Head of caudate nucleus (tissue), 42 donors: ENCODE data around the gene TBC1D16.
A peak's percentile ranks its signal among the peaks of the same experiment; 100 is the strongest.
"Not testable (repeated sequence)": the region's sequence is repeated elsewhere in the genome, so short reads cannot be mapped to it uniquely, and the experiment has no call there.

ENCODE experiments used
- DNase-seq, 42 donors: peaks; one replicate each; pipeline versions ENCODE4 v3.0.0 to v3.0.0-alpha.2; 2020 to 2021; ENCODE audit warnings: mixed read lengths in 7 of 42
- intact Hi-C: fragments of 100-400 bp; cut with DNase I; formaldehyde crosslinking; loops from one replicate; pipeline ENCODE4 v1.15.0; 2022

TBC1D16 gene

DNA sequence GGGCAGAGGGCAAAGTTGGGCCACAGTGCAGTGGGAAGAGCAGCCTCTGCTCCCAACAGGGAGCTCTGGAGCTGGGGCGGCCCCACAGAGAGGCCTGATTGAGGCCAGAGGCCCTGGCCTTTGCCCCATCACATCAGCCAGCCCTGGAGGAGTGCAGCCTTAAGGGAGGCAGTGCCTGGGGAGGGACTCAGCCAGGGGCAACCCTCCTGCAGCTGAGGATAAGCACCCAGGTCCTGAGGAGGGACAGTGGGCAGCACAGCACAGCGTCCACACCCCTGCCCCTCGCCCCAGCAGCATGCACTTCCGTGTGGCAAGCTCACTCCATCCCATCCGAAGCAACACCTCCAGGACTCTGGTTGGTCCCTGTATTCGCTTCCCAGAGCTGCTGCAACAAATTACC lies 134.5 kb downstream of the TBC1D16 start:
- intact Hi-C loops: no loop called here
- peak in 1 of 42 donors; percentile 20 for DNase-seq

DNA sequence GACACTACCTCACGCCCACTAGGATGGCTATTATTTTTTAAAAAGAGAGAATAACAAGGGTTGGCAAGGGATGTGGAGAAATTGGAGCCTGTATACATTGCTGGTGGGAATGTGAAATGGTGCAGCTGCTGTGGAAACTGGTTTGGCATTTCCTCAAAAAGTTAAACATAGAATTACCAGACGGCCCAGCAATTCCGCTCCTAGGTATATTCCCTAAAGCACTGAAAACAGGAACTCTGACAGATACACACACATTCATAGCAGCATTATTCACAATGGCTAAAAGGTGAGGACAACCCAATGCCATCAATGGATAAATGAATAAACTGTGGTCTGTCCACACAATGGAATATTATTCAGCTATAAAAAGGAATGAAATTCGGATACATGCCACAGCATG lies 136.1 kb downstream of the TBC1D16 start:
- no peak for DNase-seq
- intact Hi-C loops: no loop called here

DNA sequence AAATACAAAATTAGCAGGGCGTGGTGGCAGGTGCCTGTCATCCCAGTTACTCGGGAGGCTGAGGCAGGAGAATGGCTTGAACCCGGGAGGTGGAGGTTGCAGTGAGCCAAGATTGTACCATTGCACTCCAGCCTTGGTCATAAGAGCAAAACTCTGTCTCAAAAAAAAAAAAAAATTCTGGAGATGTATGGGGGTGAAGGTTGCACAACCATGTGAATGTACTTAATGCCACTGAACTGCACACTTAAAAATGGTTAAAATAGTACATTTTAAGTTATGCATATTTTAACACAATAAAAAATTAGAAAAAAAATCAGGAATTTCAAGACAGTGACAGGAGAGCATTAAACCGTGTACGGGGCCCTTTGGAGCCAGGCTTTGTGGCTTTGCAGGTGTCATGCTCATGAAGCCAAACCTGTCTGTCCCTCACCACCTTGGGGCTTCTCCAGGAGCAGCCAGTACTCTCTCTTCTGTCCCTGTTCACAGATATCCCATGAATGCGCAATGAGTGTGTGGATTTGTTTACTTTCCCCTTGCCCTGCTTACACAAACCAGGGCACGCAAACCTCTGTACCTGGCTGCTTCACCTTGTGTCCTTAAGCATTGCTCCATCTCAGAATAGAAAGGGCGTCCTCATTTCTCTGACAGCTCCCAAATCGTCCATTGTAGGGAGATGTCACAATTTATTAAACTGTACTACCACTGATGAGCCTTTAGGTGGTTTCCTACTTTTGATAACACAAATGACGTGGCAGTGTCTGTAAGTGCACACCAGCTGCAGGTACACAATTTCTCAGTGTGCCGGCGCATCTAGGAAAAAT lies 138.2 kb downstream of the TBC1D16 start:
- DNase-seq: peak in 1 of 42 donors; percentile 5
- intact Hi-C loops: no loop called here

DNA sequence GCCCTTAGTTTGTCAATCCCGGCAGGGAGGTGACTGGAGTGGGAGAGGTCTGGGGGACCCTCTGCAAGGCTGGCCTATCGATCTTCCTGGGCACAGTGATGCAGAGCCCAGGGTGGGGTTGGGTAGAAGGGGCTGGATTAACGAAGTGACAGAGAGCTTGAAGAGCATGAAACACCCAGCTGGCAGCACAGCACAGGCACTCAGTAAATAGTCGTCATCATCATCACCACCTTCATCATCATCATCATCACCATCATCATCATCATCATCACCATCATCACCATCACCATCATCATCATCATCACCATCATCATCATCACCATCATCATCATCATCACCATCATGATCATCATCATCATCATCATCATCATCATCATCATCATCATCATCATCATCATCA lies 142.2 kb downstream of the TBC1D16 start:
- DNase-seq, intact Hi-C loops: not testable (repeated sequence)

DNA sequence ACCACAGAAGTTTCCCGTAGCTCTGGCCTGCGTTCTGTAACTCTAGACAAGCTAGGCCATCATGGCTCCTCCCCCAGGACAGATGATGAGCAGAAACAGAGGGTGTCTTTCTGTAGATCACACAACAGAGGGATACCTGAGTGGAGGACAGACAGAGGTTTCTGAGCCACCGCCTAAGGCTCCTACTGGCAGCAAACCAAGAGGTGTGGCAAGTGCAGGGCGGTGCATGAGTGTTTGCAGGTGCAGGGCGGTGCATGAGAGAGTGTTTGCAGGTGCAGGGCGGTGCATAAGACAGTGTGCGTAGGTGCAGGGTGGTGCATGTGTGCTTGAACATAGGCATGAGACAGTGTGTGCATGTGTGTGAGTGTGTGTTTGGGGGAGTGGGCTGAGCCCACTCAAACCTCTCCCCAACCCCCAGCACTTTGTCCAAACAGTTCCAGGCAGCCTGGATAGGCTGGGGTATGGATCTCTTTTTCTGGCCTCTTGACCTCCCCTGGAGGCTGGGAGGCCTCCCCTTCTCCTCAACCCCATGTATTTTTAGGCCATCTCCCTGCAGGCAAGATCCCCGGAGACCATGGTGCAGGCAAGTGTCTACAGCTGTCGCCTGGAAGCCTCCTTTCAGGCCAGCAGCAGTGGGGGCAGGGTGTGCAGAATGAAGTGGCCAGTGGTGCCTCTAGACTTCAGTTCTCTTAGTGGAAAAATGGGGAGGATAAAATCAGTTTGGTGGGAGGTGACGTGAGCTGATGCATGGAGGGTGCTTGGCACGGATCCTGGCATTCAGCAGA lies 143.0 kb downstream of the TBC1D16 start:
- DNase-seq: peak in 1 of 42 donors; percentile 22
- intact Hi-C loops: no loop called here

DNA sequence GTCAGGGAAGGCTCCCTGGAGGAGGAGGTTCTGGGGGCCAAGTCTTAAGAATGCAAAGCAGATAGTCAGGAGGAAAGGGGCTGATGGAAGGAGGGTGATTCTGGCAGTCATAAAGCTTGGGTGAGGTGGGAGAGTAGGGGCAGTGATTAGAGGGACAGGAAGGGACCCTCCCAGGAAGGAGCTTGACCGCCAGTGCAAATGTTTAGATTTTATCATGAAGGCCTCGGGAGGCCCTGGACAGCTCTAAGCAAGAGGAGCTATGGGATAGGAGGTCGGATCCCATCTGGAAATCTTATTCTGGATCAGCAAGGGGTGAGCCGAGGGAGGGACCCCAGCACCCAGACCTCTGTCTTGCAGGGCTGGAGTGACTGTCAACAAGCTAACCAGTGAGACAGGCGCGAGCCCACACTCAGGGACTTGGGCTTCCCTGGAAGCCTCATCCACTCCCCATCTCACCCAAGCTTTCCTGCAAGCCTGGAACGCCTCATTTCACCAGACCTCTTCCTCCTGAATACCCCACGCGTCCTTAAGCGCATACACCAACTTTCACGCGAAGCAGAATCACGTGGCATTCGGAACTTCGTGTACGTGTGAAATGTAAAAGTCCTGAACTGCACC lies 144.4 kb downstream of the TBC1D16 start:
- intact Hi-C loops: no loop called here
- peak in 1 of 42 donors; percentile 12 for DNase-seq

DNA sequence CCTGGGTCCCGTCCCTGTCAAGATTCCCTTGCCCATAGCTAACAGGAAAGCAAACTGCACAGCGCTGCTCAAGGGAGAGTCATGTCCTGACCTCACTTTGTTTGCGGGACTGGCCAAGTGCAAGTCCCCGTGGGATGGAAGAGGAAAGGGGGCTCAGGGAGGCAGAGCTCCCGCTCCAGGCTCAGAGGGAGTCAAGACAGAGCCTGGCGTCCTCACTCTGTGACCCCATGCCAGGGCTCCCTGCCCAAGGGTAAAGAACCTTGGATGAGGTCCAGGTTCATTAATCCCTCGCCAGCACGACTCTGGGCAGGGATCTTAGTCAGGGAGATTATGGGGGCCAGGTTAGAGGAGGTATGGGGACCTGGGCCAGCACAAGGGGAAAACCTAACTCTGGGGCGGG lies 145.0 kb downstream of the TBC1D16 start:
- intact Hi-C loops: no loop called here

DNA sequence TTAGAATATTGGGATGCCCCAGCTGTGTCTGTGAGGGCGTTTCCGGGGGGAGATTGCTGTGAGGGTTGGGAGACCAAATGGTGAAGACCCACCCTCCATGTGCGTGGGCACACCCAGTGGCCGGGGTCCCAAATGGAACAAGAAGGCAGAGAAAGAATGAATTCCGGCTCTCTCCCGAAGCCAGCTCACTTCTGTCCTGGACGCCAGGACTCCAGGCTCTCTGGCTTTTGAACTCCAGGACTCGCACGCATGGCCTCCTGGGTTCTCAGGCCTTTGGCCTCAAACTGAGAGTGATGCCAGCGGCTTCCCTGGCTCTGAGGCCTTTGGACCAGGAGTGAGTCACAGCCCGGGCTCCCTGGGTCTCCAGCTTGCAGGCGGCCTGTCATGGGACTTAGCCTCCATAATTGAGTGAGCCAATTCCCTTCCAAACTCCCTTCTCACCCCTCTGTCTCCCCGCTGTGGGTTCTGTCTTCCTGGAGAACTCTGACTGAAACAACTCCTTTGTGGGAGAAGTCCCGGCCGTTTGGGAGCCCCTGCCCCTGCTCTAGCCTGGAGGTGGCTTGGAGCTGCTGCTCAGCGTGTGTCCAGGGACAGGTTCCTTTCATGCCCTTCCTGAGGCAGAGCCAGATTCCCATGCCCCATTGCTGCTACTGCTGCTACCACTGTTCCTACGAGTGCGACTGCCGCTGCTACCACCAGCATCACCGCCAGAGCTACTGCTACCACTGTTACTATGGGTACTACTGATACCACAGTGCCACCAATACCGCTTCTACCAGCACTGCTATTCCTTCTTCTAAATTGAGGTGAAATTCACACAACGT lies 146.6 kb downstream of the TBC1D16 start:
- DNase-seq: peak in 1 of 42 donors; percentile 14
- intact Hi-C loops: no loop called here

More for the DNA sequence above, 145.0 kb downstream of the TBC1D16 start:
- DNase-seq: peak in 1 of 42 donors; percentile 28

DNA sequence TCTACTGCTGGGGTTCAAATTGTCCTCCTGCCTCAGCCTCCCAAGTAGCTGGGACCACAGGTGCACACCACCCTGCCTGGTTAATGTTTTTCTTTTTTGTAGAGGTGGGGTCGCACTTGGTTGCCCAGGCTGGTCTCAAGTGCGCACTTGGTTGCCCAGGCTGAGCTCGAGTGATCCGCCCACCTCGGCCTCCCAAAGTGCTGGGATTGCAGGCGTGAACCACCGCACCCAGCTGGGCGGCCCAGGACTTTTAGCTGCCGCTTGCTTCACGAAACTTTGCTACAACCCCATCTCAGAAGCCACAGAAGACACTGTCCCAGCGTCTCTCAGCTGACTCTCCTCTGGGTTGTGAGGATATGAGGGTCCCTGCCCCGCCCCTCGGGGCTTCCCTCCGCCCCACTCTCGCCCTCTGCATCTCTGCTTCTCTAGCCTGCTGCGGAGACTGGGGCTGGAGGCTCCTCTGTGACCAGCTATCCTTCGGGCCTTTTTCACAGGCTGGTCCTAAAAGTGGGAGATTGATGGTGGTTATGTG lies 147.6 kb downstream of the TBC1D16 start:
- peak in 1 of 42 donors; percentile 20 for DNase-seq
- intact Hi-C loops: no loop called here

DNA sequence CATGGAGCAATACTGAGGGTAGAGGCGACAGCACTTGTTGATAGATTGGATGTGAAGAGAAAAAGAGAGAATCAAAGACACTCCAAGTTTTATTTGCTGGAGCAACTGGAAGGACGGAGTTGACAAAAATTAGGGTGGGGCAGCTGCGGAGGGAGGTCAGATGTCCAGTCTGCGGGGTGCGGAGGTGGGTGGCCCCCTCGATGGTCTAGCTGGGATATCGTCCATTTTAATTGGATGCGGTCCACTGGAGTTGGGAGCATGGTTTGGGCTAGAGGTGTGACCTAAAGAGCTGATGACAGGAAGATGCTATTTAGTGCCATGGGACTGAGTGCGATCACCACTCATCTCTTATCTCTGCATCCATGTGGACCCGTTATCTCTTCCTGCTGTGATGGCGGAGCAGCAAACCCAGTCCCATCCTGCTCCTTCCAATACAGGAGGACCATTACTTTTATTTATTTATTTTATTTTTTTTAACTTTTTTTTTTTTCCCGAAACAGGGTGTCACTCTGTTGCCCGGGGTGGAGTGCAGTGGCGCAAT lies 148.2 kb downstream of the TBC1D16 start:
- peak in 1 of 42 donors; percentile 22 for DNase-seq
- intact Hi-C loops: no loop called here

DNA sequence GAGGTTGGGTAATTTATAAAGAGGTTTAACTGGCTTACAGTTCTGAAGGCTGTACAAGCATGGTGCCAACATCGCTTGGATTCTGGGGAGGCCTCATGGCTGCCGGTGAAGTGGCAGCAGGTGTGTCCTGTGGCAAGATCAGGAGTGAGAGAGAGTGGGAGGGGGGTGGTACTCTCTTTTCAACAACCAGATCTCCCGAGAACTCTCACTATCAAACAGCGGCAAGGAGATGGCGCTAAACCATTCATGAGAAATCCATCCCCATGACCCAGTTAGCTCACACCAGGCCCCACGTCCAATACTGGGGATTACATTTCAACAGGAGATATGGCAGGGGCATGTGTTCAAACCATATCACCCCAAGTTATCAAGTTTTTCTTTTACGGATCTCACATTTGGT lies 152.5 kb downstream of the TBC1D16 start:
- no peak for DNase-seq
- intact Hi-C loops: no loop called here
